SK-N-DZ (cell line): Measurements from ENCODE around the gene STAMBPL1.

Source experiments
- DNase-seq: peaks from one replicate; pipeline ENCODE4 v3.0.0-alpha.2; 2015; ENCODE audit warnings: low spot score

The STAMBPL1 gene

GRCh38 chr10:88892222-88892967 lies 12.3 kb downstream of the STAMBPL1 start:
- no peak for DNase-seq

- DNase-seq: no peak
These were observed 13.6 kb downstream of the STAMBPL1 start for GRCh38 chr10:88893611-88894010.

- DNase-seq: no peak
These were observed 15.2 kb downstream of the STAMBPL1 start for GRCh38 chr10:88895250-88895649.

- peak; percentile 29 for DNase-seq
These were observed 16.4 kb downstream of the STAMBPL1 start for GRCh38 chr10:88896372-88896993.

GRCh38 chr10:88896994-88897853 lies 17.2 kb downstream of the STAMBPL1 start:
- peak; percentile 67 for DNase-seq

DNA sequence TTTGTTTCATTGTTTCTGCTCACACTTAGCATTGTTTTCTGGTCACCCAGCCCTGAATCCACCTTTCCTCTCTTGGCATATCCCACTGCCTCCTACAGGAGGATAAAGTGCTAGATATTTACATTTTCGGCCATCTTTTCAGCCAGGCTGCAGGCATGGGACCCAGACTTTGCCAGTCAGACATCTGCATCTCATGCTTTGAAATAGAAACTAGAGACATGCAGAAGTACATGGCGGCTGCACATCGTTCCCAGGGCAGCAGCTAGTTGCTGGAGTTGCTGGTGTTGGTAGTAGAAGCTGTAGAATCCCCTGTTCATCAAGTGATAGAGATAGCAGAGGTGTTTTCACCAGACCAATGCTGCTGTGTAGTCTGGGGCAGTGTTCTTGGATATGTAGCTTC lies 18.7 kb downstream of the STAMBPL1 start:
- DNase-seq: no peak

DNA sequence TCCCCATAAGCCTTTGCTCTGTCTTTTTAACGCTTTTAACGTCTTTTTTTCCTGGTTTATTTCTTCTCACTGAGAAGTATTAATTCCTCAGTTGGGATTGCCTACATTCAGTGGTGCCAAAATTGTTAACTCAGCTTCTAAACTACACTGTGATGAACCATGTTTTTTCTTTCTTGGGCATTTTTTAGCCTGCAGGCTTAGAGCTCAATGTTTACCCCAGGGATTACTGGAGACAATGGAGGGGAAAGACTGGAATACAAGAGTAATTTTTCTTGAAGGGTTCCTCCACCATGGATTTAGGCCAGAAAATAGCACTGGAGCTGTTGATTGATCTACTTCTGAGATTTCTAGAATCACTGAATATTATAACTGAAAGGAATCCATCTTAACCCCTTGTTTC lies 19.8 kb downstream of the STAMBPL1 start:
- no peak for DNase-seq

DNA sequence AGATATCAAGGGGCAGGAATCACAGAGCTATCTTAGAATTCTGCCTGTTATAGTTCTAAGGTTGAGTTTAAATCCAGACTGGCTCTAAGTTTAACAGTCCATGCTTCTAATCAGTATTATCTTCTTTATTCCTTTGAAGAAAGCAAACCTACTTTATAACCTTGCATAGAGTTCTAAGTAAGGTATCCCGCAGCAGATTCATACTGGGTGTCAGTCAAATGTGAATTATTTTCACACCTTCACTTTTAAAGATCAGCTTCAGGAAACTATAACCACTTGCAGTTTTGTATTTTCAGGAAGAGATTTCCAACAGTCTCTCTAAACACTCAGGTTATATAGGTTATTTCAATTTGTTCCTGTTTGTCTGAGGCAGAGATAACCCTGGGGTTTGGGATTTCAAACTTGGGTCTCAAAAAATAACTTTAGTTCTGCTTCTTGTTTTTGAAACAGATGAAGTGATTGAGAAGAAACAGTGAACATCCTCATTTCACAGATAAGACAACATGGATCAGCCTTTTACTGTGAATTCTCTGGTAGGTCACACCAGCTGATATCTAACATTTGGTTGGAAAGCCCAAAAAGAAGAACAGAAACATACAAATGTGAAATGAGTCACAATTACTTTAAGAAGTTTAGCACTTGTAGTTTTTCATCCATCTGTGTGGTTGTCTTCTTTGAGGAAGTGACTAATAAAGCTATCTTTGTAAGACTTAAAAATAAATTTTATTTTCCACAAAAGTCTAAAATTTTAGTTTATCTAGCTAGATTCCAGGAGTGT lies 21.4 kb downstream of the STAMBPL1 start:
- no peak for DNase-seq

DNA sequence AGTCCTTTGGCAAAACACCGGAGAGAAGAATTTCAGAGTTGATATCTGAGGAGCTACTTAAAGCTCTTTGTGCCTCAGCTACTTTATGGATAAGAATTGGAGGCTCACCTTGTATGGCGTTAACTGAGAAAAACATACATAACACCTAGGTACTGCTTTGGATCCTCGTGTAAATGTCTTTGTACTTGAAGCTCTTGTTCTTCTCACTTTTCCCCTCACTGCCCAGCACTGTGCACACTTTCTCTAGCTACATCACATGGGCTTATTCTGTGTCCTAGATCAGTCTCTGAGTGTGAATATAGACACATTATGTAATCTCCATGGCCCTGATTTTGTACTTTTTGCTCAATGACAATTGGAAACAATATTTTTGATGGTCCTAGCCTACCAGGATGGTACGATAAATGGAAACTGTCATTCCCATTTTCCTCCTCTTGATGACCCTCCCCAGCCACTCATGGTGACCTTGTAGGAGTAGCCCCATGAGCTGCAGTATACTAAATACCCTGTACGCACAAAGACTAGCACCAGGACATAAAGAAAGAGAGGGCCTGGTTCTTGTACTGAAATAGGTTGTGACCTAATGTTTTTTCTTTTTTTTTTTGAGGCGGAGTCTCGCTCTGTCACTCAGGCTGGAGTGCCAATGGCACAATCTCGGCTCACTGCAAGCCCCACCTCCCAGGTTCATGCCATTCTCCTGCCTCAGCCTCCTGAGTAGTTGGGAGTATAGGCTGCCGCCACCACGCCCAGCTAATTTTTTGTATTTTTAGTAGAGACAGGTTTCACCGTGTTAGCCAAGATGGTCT lies 22.1 kb downstream of the STAMBPL1 start:
- DNase-seq: no peak

DNA sequence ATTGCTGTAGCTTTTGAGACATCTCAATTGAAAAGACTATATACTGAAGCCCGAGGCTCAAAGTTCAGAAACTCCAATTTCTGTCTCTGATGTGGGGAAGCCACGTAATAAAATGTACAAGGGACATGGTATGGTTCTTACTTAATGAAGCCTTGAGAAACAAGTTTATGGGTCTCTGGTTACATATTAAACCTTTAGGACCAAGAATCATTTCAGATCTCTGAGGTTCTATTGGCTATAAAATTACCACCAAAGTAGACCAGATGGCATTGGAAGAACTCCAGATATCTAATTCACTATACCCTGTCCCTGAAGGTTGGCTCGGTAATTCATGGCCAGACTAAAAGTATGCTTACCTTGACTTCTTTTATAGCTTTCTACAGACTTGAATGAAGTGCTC lies 23.7 kb downstream of the STAMBPL1 start:
- no peak for DNase-seq

DNA sequence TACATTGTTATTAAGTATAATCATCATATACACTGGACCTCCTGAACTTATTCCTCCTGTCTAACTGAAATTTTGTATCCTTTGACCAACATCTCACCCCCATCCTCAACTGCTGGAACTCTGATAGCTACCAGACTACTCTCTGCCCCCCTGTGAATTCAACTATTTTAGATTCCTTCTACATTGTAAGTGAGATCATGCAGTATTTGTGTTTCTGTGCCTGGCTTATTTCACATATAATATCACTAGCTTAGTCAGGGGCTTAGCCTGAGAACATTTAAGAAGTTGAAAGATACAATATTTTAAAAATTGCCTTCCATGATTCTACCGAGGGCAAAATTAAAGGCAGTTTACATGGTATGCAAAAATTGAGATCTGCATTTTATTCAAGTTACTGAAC lies 26.9 kb downstream of the STAMBPL1 start:
- no peak for DNase-seq

- DNase-seq: no peak
These were observed 28.1 kb downstream of the STAMBPL1 start for GRCh38 chr10:88908194-88908593.

DNA sequence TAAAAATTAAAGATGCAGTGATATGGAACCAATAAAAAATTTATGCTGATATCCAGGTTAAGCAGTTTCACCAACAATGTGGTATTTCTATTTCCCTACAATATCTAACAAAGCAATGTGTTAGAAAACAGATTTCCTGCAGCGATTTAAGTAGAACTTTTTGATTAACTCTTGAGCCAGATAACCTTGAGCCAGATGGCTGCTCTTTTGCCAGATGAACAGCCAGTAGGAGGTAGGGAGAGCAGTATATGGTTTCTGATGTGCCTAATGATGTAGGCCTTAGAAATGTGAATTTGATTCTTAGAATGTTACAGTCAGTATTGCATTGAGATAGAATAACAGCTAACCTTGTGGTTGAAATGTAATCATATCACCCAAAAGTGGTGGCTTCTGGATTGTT lies 31.1 kb downstream of the STAMBPL1 start:
- DNase-seq: no peak

DNA sequence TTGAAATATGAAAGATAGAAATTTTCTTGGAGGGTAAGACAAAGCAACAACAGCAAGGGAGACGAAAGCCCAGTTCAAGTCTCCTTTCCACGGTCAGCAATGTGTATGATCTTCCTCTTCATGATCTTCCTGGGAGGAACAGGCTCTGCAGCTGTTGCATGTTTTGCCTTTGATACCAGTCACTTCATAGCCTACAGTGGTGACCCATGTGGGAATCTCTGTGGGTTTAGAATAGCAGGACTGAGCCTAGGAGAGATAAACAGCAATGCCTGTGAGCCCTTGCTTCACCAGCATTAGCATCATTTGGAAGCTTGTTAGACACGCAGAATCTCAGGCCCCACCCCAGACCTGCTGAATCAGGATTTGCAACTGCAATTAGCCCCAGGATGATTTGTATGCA lies 31.8 kb downstream of the STAMBPL1 start:
- DNase-seq: no peak

DNA sequence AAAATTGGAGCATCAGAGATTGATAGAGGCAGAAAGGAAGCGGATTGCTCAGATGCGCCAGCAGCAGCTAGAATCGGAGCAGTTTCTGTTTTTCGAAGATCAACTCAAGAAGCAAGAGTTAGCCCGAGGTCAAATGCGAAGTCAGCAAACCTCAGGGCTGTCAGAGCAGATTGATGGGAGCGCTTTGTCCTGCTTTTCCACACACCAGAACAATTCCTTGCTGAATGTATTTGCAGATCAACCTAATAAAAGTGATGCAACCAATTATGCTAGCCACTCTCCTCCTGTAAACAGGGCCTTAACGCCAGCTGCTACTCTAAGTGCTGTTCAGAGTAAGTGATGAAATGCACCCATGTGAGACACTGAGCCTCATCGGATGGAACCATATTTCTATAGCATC lies 33.1 kb downstream of the STAMBPL1 start:
- peak; percentile 87 for DNase-seq

DNA sequence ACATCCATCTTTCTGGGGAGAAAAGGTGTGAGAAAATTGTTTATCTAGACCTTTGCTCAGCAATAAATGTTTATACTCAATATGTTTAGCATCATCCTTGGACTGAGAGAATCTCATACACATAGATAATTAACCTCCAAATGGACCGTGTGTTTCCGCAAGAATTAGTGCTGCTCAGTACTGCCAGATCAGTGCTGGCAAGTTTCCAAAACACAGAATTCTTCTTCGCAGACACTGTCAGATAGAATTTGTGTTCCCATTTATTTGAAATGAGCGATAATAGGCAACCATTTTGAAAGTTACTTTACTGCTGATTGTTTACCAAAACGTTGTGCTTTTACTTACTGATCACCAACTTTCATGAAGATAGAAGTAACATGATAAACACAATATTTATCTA lies 33.7 kb downstream of the STAMBPL1 start:
- DNase-seq: peak; percentile 72

GRCh38 chr10:88915781-88916180 lies 35.7 kb downstream of the STAMBPL1 start:
- DNase-seq: no peak

- no peak for DNase-seq
These were observed 36.2 kb downstream of the STAMBPL1 start for GRCh38 chr10:88916231-88916630.

DNA sequence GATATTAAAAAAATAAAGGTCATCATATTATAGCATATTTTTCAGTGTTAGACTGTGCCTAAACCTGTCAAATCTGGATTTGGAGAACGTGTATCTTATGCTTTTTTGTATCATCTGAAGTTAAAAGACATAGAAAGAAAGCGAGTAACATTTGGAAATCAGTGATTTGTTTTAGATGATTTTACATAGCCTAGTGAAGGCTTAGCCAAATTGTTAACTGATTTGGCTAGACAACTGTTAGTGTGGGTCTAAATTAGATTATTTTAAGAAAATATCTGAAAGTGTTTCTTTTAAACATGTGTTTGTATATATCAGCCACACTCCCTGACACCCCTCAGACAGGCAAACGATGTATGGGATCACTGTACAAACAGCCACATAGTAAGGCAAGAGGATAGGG lies 36.9 kb downstream of the STAMBPL1 start:
- DNase-seq: no peak

- no peak for DNase-seq
These were observed 38.3 kb downstream of the STAMBPL1 start for GRCh38 chr10:88918191-88918905.
